PFSK-1 (cell line): ENCODE measurements around the gene NAALADL2.

Experiments used
- FOXP2 ChIP-seq: optimal IDR thresholded peaks from 2 replicates; pipeline ENCODE3; 2011; ENCODE audit warnings: borderline replicate concordance, control low read depth, inconsistent platforms; ENCODE audit not compliant: insufficient read depth; ENCODE audit errors: extremely low read length, extremely low read depth
- POLR2AphosphoS5 ChIP-seq: IDR thresholded peaks from 2 replicates; pipeline ENCODE4 v1.6.1; 2012; ENCODE audit warnings: low read depth, mild to moderate bottlenecking, control low read depth, low read length, moderate library complexity
- REST ChIP-seq, 2 experiments: IDR thresholded peaks; 2 replicates each; pipeline versions ENCODE4 v1.6.1 to v1.8.0; 2011 to 2012; ENCODE audit warnings: low read depth in 2 of 2, low read length in 2 of 2, control low read depth in 1 of 2, inconsistent platforms in 1 of 2, mild to moderate bottlenecking in 1 of 2, moderate library complexity in 1 of 2; ENCODE audit not compliant: insufficient read depth in 1 of 2
- SIN3A ChIP-seq: IDR thresholded peaks from 2 replicates; pipeline ENCODE4 v1.6.1; 2012; ENCODE audit warnings: mild to moderate bottlenecking, low read length, moderate library complexity, borderline replicate concordance; ENCODE audit not compliant: insufficient read depth
- TAF1 ChIP-seq: IDR thresholded peaks from 2 replicates; pipeline ENCODE4 v1.6.1; 2012; ENCODE audit warnings: low read length, control low read depth, borderline replicate concordance; ENCODE audit not compliant: insufficient read depth

NAALADL2 gene

GRCh38 chr3:175743733-175744400, 884.7 kb downstream of the NAALADL2 start:
- TF ChIP-seq TAF1 (no peak), FOXP2 (no peak), REST (IDR thresholded peaks at IDR 0.05; ENCODE audit: insufficient read depth in 1 of 2, low read depth in 2 of 2, low read length in 2 of 2) (no peak), SIN3A (no peak), POLR2AphosphoS5 (no peak)

GRCh38 chr3:175746308-175746707, 887.2 kb downstream of the NAALADL2 start:
- TF ChIP-seq REST (IDR thresholded peaks at IDR 0.05; ENCODE audit: insufficient read depth in 1 of 2, low read depth in 2 of 2, low read length in 2 of 2), result no peak
- TF ChIP-seq SIN3A, result no peak
- TF ChIP-seq FOXP2, result no peak
- TF ChIP-seq TAF1, result no peak
- no peak for TF ChIP-seq POLR2AphosphoS5

- no peak for TF ChIP-seq FOXP2
- TF ChIP-seq REST (IDR thresholded peaks at IDR 0.05; ENCODE audit: insufficient read depth in 1 of 2, low read depth in 2 of 2, low read length in 2 of 2), result no peak
- no peak for TF ChIP-seq POLR2AphosphoS5
- no peak for TF ChIP-seq SIN3A
- no peak for TF ChIP-seq TAF1
Measured at GRCh38 chr3:175748087-175748730, 889.1 kb downstream of the NAALADL2 start.

GRCh38 chr3:175749981-175750380, 890.8 kb downstream of the NAALADL2 start:
- TF ChIP-seq SIN3A, result no peak
- no peak for TF ChIP-seq POLR2AphosphoS5
- no peak for TF ChIP-seq FOXP2
- TF ChIP-seq REST (IDR thresholded peaks at IDR 0.05; ENCODE audit: insufficient read depth in 1 of 2, low read depth in 2 of 2, low read length in 2 of 2), result no peak
- no peak for TF ChIP-seq TAF1

- TF ChIP-seq TAF1, result no peak
- no peak for TF ChIP-seq REST (IDR thresholded peaks at IDR 0.05; ENCODE audit: insufficient read depth in 1 of 2, low read depth in 2 of 2, low read length in 2 of 2)
- TF ChIP-seq POLR2AphosphoS5, result no peak
- TF ChIP-seq SIN3A, result no peak
- no peak for TF ChIP-seq FOXP2
Measured at GRCh38 chr3:175751089-175751488, 892.0 kb downstream of the NAALADL2 start.
